Right kidney (tissue), 9 donors: ENCODE data around the gene DUXA.
A peak's percentile ranks its signal among the peaks of the same experiment; 100 is the strongest.
"Not testable (repeated sequence)": the region's sequence is repeated elsewhere in the genome, so short reads cannot be mapped to it uniquely, and the experiment has no call there.

ENCODE experiments used
- DNase-seq: peaks from one replicate; pipeline ENCODE4 v3.0.0-alpha.2; 2016
- long read RNA-seq, 8 donors: transcript quantifications; one replicate each; lab custom pipeline, GENCODE V29; 2026

Gene DUXA
- long read RNA-seq, donor 1 = 0 reads
- long read RNA-seq, donor 2 = 0 reads
- long read RNA-seq, donor 3 = 0 reads
- long read RNA-seq, donor 4 = 0 reads
- long read RNA-seq, donor 5 = 0 reads
- long read RNA-seq, donor 6 = 0 reads
- long read RNA-seq, donor 7 = 0 reads
- long read RNA-seq, donor 8 = 0 reads

- DNase-seq = no peak
These were observed at the start of gene DUXA for GRCh38 chr19:57167385-57167784. Gene DUXA, minus strand, starts transcription at chr19:57167485. Its CDS starts 42 bp downstream, at chr19:57167443.

GRCh38 chr19:57212109-57212508 is 44.8 kb upstream of the DUXA start:
- DNase-seq = no peak

GRCh38 chr19:57210381-57210780 is 43.1 kb upstream of the DUXA start:
- DNase-seq = no peak

- DNase-seq = no peak
These were observed 34.9 kb upstream of the DUXA start for GRCh38 chr19:57202160-57202559.

- not testable (repeated sequence) for DNase-seq
These were observed 30.6 kb upstream of the DUXA start for GRCh38 chr19:57197874-57198273.

GRCh38 chr19:57192993-57193392 is 25.7 kb upstream of the DUXA start:
- DNase-seq = no peak

- DNase-seq = no peak
These were observed 24.8 kb upstream of the DUXA start for GRCh38 chr19:57192077-57192420.

- peak; percentile 95 for DNase-seq
These were observed 24.1 kb upstream of the DUXA start, which contains the start of gene ZNF264 for GRCh38 chr19:57191141-57192076. Gene ZNF264, plus strand, starts transcription at chr19:57191500. Its CDS starts 414 bp downstream, at chr19:57191914.

GRCh38 chr19:57190301-57190700 is 23.0 kb upstream of the DUXA start:
- DNase-seq = no peak

- DNase-seq = peak; percentile 67
These were observed 4.3 kb upstream of the DUXA start for GRCh38 chr19:57171551-57172081.

- DNase-seq = no peak
These were observed 1.4 kb downstream of the DUXA start for GRCh38 chr19:57165846-57166245.

- no peak for DNase-seq
These were observed 5.2 kb downstream of the DUXA start for GRCh38 chr19:57161985-57162539.

GRCh38 chr19:57152921-57153320 is 14.4 kb downstream of the DUXA start:
- no peak for DNase-seq

- DNase-seq = no peak
These were observed 25.6 kb downstream of the DUXA start for GRCh38 chr19:57141699-57142098.

GRCh38 chr19:57135797-57136196 is 31.5 kb downstream of the DUXA start:
- no peak for DNase-seq

- peak; percentile 37 for DNase-seq
These were observed 39.9 kb downstream of the DUXA start for GRCh38 chr19:57127403-57127802.

GRCh38 chr19:57123882-57124281 is 43.4 kb downstream of the DUXA start:
- no peak for DNase-seq

- DNase-seq = no peak
These were observed 48.4 kb downstream of the DUXA start for GRCh38 chr19:57118848-57119247.

GRCh38 chr19:57113501-57113900 is 53.8 kb downstream of the DUXA start:
- DNase-seq = not testable (repeated sequence)

- no peak for DNase-seq
These were observed 56.0 kb downstream of the DUXA start for GRCh38 chr19:57111329-57111644.

GRCh38 chr19:57110592-57111328 is 56.5 kb downstream of the DUXA start:
- no peak for DNase-seq

- DNase-seq = no peak
These were observed 60.5 kb downstream of the DUXA start for GRCh38 chr19:57106722-57107235.
